Measurements from ENCODE around the gene ATP11C. TPM values are rescaled to one million over a fixed set of nuclear protein-coding genes. Genes with fewer than 3 reads are reported as not detected.
A peak's percentile ranks its signal among the peaks of the same experiment; 100 is the strongest.

Gene ATP11C
- total and polyA plus RNA-seq, 9 donors: 11.6 to 20.7 (median 15.4) TPM

GRCh38 chrX:139902559-139902958, 30.3 kb downstream of the ATP11C start:
- Histone ChIP-seq H3K27ac (ENCODE audit: low read length) (no peak overlapping the region), H3K27me3 (ENCODE audit: control insufficient read depth, insufficient read depth, low read length) (peaks cover 3% of the 10 kb centered on the region), H3K4me1 (ENCODE audit: control insufficient read depth, insufficient read depth, low read length) (no peaks in the 10 kb centered on the region), H3K4me3 (ENCODE audit: low read length) (no peak overlapping the region), H3K9me3 (replicated peaks; ENCODE audit: control insufficient read depth, low read depth, low read length) (no peaks in the 10 kb centered on the region), H3K36me3 (ENCODE audit: control insufficient read depth, insufficient read depth, low read length) (no peaks in the 10 kb centered on the region)
- DNase-seq: no peak
- WGBS (ENCODE audit: insufficient coverage): no CpG with 5 or more reads among the region's 2 CpGs

DNA sequence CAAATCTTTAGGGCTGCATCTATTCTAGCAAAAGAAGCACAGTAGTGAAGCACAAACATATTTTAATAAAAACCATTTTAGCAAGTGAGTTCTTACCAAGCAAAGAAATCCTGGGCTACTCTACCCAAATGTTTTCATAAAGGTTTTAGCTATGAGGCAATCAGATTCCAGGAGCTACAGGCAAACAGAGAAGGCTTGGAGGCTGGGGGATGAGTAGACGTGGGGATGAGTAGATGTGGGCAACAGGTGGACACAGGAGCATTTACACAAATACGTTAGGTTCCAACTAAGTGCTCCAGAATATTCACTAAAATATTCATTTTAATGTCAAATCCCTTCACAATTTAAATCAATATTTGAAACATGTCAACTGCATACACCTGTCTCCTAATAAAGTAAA, 34.5 kb downstream of the ATP11C start:
- no peak for DNase-seq
- peaks cover 3% of the 10 kb centered on the region for H3K27me3 ChIP-seq (ENCODE audit: control insufficient read depth, insufficient read depth, low read length)
- no peaks in the 10 kb centered on the region for H3K36me3 ChIP-seq (ENCODE audit: control insufficient read depth, insufficient read depth, low read length)
- no peaks in the 10 kb centered on the region for H3K9me3 ChIP-seq (replicated peaks; ENCODE audit: control insufficient read depth, low read depth, low read length)
- no peaks in the 10 kb centered on the region for H3K4me1 ChIP-seq (ENCODE audit: control insufficient read depth, insufficient read depth, low read length)
- H3K4me3 ChIP-seq (ENCODE audit: low read length): no peak overlapping the region
- no CpG with 5 or more reads among the region's 2 CpGs for WGBS (ENCODE audit: insufficient coverage)
- no peak overlapping the region for H3K27ac ChIP-seq (ENCODE audit: low read length)

- Histone ChIP-seq H3K27me3 (ENCODE audit: control insufficient read depth, insufficient read depth, low read length) (peaks cover 5% of the 10 kb centered on the region), H3K9me3 (replicated peaks; ENCODE audit: control insufficient read depth, low read depth, low read length) (no peaks in the 10 kb centered on the region), H3K4me3 (ENCODE audit: low read length) (no peak overlapping the region), H3K4me1 (ENCODE audit: control insufficient read depth, insufficient read depth, low read length) (no peaks in the 10 kb centered on the region), H3K27ac (ENCODE audit: low read length) (no peak overlapping the region), H3K36me3 (ENCODE audit: control insufficient read depth, insufficient read depth, low read length) (no peaks in the 10 kb centered on the region)
- DNase-seq: peak; percentile 27
- 50% methylated on average over 1 of the region's 2 CpGs for WGBS (ENCODE audit: insufficient coverage)
Measured at GRCh38 chrX:139892512-139892911, 40.3 kb downstream of the ATP11C start.

GRCh38 chrX:139890991-139891700, 41.7 kb downstream of the ATP11C start:
- Histone ChIP-seq H3K27me3 (ENCODE audit: control insufficient read depth, insufficient read depth, low read length) (peaks cover 5% of the 10 kb centered on the region), H3K4me3 (ENCODE audit: low read length) (no peak overlapping the region), H3K4me1 (ENCODE audit: control insufficient read depth, insufficient read depth, low read length) (no peaks in the 10 kb centered on the region), H3K36me3 (ENCODE audit: control insufficient read depth, insufficient read depth, low read length) (no peaks in the 10 kb centered on the region), H3K9me3 (replicated peaks; ENCODE audit: control insufficient read depth, low read depth, low read length) (no peaks in the 10 kb centered on the region), H3K27ac (ENCODE audit: low read length) (no peak overlapping the region)
- 58% methylated on average over 2 of the region's 3 CpGs for WGBS (ENCODE audit: insufficient coverage)
- no peak for DNase-seq

DNA sequence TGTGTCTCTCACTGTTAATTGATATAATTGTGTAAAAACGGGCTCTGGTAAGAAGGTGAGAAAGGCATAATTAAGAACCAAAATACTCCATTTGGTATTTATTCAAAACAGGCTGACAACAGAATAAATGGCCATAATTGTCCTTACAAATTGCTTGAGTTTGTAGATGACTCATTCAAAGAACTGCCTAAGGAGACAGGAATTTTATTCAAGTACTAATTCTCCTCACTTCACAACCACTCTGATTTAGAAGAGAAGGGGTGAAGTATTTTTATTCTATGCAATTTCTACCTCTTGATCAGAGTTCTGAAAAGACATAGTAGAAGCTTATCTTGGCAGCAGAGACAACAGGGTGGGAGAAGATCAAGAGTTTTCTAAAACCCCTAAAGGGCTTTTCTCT, 43.1 kb downstream of the ATP11C start:
- Histone ChIP-seq H3K9me3 (replicated peaks; ENCODE audit: control insufficient read depth, low read depth, low read length) (no peaks in the 10 kb centered on the region), H3K36me3 (ENCODE audit: control insufficient read depth, insufficient read depth, low read length) (no peaks in the 10 kb centered on the region), H3K4me3 (ENCODE audit: low read length) (no peak overlapping the region), H3K4me1 (ENCODE audit: control insufficient read depth, insufficient read depth, low read length) (no peaks in the 10 kb centered on the region), H3K27ac (ENCODE audit: low read length) (no peak overlapping the region), H3K27me3 (ENCODE audit: control insufficient read depth, insufficient read depth, low read length) (peaks cover 5% of the 10 kb centered on the region)
- no CpG with 5 or more reads among the region's 1 CpG for WGBS (ENCODE audit: insufficient coverage)
- DNase-seq: no peak

- Histone ChIP-seq H3K4me3 (ENCODE audit: low read length) (no peak overlapping the region), H3K9me3 (replicated peaks; ENCODE audit: control insufficient read depth, low read depth, low read length) (no peaks in the 10 kb centered on the region), H3K27ac (ENCODE audit: low read length) (no peak overlapping the region), H3K36me3 (ENCODE audit: control insufficient read depth, insufficient read depth, low read length) (no peaks in the 10 kb centered on the region), H3K27me3 (ENCODE audit: control insufficient read depth, insufficient read depth, low read length) (peaks cover 2% of the 10 kb centered on the region), H3K4me1 (ENCODE audit: control insufficient read depth, insufficient read depth, low read length) (peaks cover 3% of the 10 kb centered on the region)
- no peak for DNase-seq
- no CpG with 5 or more reads among the region's 1 CpG for WGBS (ENCODE audit: insufficient coverage)
Measured at GRCh38 chrX:139883984-139884383, 48.9 kb downstream of the ATP11C start.

DNA sequence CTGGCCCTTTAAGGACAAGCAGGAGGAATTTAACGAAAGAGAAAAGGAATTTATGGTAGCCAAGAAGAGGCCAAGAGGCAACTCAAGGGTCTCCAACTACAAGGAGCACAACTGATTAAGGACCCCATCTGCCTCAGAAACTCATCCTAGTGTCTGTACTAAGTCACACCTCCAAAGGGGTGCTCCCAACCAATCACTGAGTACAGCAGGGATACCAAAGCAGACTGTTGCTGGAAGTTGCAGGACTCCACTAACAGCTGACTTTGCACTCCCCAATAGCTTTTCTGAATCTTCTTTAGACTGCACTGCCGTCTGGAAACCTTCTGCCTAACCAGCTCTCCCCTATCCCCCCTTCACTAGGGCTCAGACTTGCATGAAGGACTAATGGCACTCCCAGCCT, 50.6 kb downstream of the ATP11C start:
- H3K4me3 ChIP-seq (ENCODE audit: low read length): no peak overlapping the region
- peak overlapping the region; percentile 11 for H3K27ac ChIP-seq (ENCODE audit: low read length)
- WGBS (ENCODE audit: insufficient coverage): 38% methylated on average over 1 of the region's 2 CpGs
- no peaks in the 10 kb centered on the region for H3K36me3 ChIP-seq (ENCODE audit: control insufficient read depth, insufficient read depth, low read length)
- no peak for DNase-seq
- H3K9me3 ChIP-seq (replicated peaks; ENCODE audit: control insufficient read depth, low read depth, low read length): no peaks in the 10 kb centered on the region
- peaks cover 3% of the 10 kb centered on the region for H3K4me1 ChIP-seq (ENCODE audit: control insufficient read depth, insufficient read depth, low read length)
- peaks cover 2% of the 10 kb centered on the region for H3K27me3 ChIP-seq (ENCODE audit: control insufficient read depth, insufficient read depth, low read length)

GRCh38 chrX:139881572-139881971, 51.3 kb downstream of the ATP11C start:
- H3K4me1 ChIP-seq (ENCODE audit: control insufficient read depth, insufficient read depth, low read length): peaks cover 3% of the 10 kb centered on the region
- H3K9me3 ChIP-seq (replicated peaks; ENCODE audit: control insufficient read depth, low read depth, low read length): no peaks in the 10 kb centered on the region
- no peaks in the 10 kb centered on the region for H3K36me3 ChIP-seq (ENCODE audit: control insufficient read depth, insufficient read depth, low read length)
- WGBS (ENCODE audit: insufficient coverage): no CpG with 5 or more reads among the region's 1 CpG
- H3K27ac ChIP-seq (ENCODE audit: low read length): no peak overlapping the region
- DNase-seq: peak; percentile 70
- H3K27me3 ChIP-seq (ENCODE audit: control insufficient read depth, insufficient read depth, low read length): peaks cover 2% of the 10 kb centered on the region
- H3K4me3 ChIP-seq (ENCODE audit: low read length): no peak overlapping the region

DNA sequence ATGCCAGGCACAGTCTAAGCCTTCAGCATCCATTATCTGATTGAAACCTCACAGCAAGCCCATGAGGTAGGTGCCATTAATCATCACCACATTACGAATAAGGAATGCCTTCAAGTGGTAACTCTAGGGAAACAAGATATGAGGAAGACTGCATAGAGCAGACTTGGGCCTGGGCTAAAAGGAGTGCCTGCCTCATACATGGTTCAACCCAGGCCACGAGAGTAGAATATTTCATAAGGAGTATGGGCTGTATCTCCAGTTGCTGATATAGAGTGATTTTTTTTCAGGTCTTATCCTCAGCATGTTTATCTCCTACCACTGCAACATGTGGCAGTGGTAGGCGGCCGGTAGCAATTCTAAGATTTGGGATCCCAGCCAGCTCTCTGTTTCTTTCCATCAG, 51.7 kb downstream of the ATP11C start:
- Histone ChIP-seq H3K36me3 (ENCODE audit: control insufficient read depth, insufficient read depth, low read length) (no peaks in the 10 kb centered on the region), H3K27me3 (ENCODE audit: control insufficient read depth, insufficient read depth, low read length) (peaks cover 2% of the 10 kb centered on the region), H3K4me3 (ENCODE audit: low read length) (no peak overlapping the region), H3K9me3 (replicated peaks; ENCODE audit: control insufficient read depth, low read depth, low read length) (no peaks in the 10 kb centered on the region), H3K27ac (ENCODE audit: low read length) (peak overlapping the region; percentile 13), H3K4me1 (ENCODE audit: control insufficient read depth, insufficient read depth, low read length) (peaks cover 3% of the 10 kb centered on the region)
- no peak for DNase-seq
- WGBS (ENCODE audit: insufficient coverage): 69% methylated on average over 2 of the region's 4 CpGs

GRCh38 chrX:139877710-139878414, 55.0 kb downstream of the ATP11C start:
- H3K9me3 ChIP-seq (replicated peaks; ENCODE audit: control insufficient read depth, low read depth, low read length): no peaks in the 10 kb centered on the region
- no peak overlapping the region for H3K27ac ChIP-seq (ENCODE audit: low read length)
- H3K36me3 ChIP-seq (ENCODE audit: control insufficient read depth, insufficient read depth, low read length): no peaks in the 10 kb centered on the region
- peaks cover 2% of the 10 kb centered on the region for H3K27me3 ChIP-seq (ENCODE audit: control insufficient read depth, insufficient read depth, low read length)
- no peak for DNase-seq
- peaks cover 3% of the 10 kb centered on the region for H3K4me1 ChIP-seq (ENCODE audit: control insufficient read depth, insufficient read depth, low read length)
- 60% methylated on average over 2 of the region's 11 CpGs for WGBS (ENCODE audit: insufficient coverage)
- no peak overlapping the region for H3K4me3 ChIP-seq (ENCODE audit: low read length)

Measured in muscle of leg (tissue), 11 donors.